ENCODE results near the gene MORF4L2.

MORF4L2 gene, protein sequence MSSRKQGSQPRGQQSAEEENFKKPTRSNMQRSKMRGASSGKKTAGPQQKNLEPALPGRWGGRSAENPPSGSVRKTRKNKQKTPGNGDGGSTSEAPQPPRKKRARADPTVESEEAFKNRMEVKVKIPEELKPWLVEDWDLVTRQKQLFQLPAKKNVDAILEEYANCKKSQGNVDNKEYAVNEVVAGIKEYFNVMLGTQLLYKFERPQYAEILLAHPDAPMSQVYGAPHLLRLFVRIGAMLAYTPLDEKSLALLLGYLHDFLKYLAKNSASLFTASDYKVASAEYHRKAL

DNA sequence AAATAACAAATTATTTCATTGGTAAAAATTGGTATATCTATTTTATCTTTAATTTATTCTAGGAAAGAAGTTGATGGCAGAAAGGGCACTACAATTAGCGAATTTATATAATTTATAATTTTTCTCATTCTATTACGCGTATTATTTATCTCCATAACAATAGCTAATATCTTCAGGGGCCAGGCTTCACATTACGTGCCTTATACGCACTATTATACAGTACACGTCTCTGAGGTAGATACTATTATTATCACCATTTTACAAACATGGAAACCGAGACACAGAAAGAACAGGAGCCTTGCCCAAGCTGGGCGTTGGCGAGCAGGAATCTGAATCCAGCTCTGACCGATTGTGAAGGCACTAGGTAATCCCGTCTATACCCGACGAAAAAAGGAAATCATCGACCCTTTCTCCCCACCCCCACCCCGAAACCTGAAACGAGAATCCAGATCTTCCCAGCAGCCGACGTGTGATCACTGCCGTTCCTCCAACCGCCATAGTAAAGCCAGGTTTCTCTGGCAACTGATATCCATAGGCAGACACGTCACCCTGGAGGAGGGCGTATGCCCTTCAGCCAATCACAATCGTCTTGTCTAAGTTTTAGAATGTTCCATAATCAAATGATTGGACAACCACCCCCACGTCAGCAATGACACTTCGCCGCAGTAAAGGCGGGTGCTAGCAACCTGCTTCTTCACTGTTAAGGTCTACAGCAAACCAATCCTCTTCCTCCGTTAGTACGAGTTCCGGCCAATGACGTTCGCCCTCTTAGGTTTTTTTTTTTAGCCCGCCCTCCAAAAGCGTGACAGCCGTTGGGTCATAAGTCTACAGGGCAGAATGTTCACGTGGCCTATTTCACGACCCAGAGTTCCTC lies at the start of gene MORF4L2:
MORF4L2 (minus strand) TSS at position 501 of the 874 bp plus-strand sequence. CDS start 9,672 bp downstream, outside the sequence.
- peak; percentile 79 to 85 for DNase-seq (ENCODE audit: low read depth in 2 of 2)

DNA sequence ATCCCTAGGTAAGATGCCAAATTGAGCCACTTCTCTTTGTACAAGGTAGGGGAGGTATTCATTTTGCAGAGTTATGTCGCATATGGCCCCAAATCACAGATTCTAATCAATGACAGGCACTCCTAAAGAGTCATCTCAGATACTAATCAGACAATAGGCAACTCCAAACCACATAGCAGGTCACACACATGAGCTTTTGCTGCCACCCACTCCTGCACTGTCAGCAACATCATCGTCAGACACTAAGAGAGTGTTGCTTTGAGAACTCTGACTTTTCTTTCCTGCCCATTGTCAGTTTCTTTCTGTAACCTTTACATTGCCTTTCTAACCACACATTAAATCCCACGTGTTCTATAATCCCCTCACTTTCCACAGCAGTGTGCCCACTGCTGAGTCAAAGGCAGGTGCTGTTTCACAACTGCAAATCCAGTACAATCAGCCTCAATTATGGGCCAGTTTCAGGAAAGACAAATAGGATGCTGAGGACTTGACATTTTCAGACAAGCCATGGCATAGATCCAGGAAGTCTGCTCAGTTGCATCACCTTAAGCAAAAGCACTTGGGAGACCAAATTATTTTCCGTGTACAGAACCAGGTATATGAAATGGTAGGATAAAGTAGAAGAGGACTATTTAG lies 47.7 kb upstream of the MORF4L2 start:
- peak in 1 of 2 donors; percentile 2 for DNase-seq (ENCODE audit: low read depth in 2 of 2)

DNA sequence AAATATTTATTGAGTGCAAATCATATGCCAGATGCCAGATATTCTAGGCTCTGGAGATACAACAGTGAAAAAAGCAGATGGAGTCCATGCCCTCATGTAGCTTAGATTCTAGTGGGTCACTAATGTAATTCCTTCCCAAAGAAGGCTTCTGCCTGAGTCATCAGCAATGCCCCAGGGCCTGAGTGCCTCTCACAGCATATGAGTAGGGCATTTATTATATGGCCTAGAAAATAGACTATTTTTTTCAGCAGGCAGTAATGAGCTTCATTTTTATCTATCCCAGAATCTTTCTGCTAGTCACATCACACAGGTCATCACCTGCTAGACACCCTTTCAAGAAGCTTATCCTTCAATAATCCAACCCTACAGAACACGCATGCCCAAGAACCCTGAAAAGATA lies 46.5 kb upstream of the MORF4L2 start:
- no peak for DNase-seq (ENCODE audit: low read depth in 2 of 2)

DNA sequence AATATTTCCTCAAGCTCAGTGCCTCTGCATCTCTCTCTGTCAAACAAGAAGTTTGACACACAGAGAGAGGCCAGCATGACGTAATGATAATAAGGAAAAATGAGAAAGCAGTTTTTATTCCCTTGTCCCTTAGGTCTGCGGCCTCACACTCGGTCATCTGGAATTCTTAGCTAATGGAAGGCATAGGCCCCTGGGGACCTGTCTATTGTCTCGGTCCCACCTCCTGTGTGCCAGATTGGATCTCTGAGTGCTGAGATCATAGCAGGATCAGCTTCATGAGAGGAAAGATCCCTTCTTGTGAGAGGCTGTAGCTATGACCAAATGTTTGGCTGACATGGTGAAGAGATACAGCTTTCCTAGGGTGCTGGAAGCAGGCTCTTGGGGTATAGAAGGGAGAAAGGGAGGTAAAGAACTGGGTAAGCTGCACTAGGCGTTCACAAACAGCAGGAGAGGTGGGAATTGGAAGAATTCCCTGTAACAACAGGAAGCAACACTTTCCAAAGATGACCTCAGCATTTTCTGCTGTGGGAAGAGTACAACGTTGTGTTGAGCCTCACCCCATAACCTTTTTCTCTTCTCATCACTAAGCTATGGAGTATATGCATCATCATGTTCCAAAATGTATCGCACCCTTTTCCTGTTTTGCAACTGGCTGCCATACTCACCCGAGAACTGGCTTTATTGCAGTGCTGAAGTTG lies 44.4 kb upstream of the MORF4L2 start:
- DNase-seq (ENCODE audit: low read depth in 2 of 2): no peak

DNA sequence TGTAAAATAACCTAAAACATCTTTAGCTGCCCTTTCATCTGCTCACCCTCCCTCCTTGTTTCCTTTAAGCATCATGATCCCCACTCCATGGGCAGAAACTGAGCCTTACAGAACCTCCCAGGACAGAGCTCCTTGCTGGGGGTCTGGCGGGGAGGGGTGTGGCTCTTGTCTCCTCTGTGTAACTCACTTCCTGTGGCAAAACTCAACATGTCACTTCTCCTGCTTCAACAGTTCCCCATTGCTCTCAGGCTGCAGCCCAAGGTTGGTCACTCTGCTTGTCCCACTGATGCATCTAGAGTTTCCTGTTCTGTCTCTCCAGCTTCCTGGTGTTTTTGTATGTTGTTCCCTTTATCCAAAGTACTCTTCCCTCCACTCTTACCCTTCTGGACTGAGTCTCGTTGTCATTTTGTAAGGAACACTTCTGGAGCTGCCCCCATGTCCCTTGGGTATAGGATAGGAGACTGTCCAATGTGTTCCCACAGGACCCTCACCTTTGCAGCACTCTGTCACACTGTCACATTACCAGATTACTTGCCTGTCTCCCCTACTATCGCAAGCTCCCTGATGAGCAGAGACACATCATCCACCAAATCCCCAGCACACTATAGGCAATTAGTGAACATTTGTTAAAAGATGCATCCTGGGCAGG lies 43.8 kb upstream of the MORF4L2 start:
- DNase-seq (ENCODE audit: low read depth in 2 of 2): no peak

DNA sequence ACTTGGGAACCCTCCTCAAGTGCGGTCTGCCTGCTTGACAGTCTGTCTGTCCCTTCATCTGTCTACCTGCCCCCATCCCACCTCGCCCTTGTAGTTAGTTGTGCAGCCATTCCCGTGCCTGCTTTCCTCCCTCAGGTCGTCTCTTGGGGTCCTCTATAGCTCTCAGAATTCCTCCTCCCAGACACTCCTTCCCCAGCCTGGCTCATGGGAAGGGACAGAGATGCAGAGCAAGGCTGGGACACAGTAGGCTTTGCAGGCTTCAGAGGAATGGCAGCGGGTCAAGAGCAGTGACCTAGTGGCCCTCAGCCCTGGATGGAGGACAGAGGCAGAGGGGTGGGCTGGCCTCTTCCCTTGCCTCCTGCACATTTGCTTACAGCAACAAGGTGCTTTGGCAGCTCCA lies 42.5 kb upstream of the MORF4L2 start:
- DNase-seq (ENCODE audit: low read depth in 2 of 2): no peak

DNA sequence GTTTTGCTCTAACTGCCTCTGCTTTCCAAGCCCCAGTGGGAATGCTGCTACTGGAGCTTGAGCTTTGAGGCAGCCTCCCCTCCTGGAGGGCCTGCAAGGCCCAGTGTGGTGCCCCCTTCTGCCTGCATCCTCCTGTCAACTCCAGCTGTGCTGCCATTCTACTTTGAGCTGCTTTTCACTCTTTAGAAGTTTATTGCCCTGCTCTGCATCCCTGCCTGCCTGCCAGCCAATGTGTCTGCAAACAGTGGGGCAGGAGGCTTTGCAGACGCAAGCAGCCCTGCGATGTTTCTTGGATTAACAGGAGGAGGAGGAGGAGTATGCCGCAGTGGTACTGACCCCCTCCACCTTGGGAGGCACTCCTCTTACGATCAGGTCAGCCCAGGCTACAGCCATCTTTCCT lies 40.6 kb upstream of the MORF4L2 start:
- DNase-seq (ENCODE audit: low read depth in 2 of 2): no peak

DNA sequence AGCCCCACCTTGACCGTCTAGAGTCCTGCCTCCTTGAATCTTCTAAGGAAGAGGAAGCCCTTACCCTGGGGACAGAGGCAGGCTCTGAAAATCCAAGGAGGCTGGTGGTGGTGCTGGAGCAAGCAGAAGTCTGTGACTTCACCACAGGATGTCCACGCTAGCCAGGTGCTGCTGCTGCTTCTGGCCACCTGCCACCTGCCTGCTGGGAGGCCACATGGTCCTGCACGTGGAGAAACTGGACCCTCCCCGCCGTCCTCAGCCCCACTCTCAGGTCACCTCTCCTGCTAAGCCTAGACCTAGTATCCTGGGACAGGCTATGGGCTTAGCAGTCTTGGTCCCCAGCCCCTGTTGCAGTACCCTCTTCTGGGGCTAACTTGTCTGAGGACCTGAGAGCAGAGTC lies 40.0 kb upstream of the MORF4L2 start:
- DNase-seq (ENCODE audit: low read depth in 2 of 2): no peak

DNA sequence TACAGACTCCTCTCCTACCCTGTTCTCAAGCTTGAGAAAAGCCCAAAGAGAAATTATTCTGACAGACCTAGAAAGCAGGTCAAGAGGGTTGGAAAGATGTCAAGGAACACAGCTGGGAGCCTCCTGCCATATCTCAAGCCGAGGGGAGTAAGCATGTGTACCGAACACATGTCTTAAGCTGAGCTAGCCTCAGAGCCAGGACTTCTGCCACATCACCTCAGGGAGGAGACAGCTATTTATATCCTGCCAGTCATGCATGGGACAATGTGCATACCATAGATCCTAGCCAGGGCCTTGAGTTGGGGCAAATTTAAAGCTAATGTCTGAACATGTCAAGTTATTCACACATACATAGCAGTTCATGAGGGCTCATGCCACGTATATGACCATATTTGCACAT lies 36.0 kb upstream of the MORF4L2 start:
- no peak for DNase-seq (ENCODE audit: low read depth in 2 of 2)

DNA sequence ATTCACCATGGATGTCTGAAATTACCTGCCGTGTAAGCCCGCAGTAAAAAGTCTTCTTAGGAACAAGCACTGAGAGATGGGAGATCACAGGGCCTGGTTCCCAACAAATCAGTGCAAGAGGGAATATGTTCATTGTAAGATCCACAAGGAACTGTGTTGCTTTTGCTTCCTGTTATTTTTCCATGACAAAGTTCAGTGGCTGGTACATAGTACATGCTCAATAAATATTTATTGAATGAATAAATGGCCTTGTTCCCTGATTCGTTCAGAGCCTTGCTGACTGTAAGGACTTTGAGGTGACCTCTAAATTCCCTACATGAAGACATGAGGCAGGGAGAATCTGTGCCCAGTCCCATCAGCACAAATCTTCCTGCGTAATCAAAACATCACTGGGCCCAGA lies 31.6 kb upstream of the MORF4L2 start:
- no peak for DNase-seq (ENCODE audit: low read depth in 2 of 2)

DNA sequence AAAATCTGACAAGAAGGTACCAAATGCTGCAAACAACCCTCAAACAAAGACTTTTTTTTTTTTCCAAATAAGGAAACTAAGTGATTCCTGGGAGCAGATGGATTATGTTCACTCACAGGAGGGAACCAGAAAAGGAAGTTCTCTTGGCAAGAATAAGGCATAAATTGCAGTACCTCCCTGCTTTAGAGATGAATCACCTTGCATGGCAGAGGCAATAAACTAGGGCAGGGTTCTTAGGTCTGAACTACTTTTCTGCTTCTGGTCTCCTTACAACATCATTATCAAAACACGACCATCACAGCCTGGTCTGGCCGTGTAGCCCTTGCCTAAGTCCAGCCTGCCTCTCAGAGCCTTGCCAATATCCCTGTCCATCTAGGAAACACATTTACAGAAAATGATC lies 30.5 kb upstream of the MORF4L2 start:
- no peak for DNase-seq (ENCODE audit: low read depth in 2 of 2)

DNA sequence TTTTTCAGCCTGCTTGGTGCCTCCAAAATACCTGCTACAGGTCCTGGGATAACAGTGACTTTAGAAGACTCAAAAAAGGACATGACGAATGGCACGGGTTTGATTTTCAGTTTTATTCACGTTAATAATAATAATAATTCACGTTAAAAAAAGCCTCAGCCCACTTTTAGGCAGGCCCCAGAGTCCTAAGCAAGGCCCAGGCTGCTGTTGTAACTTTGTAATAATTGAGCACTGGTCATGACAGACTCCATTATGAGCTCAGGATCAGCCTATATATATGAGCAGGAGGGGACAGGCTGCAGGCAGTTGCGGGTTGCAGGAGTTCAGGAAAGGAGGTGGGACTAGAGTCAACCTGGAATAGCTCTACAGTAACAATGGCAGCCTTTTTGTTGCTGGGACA lies 24.1 kb upstream of the MORF4L2 start, which contains the start of gene TMEM31:
TMEM31 (plus strand) TSS at position 301 of the 400 bp plus-strand sequence. CDS start 1,350 bp downstream, outside the sequence.
- no peak for DNase-seq (ENCODE audit: low read depth in 2 of 2)

DNA sequence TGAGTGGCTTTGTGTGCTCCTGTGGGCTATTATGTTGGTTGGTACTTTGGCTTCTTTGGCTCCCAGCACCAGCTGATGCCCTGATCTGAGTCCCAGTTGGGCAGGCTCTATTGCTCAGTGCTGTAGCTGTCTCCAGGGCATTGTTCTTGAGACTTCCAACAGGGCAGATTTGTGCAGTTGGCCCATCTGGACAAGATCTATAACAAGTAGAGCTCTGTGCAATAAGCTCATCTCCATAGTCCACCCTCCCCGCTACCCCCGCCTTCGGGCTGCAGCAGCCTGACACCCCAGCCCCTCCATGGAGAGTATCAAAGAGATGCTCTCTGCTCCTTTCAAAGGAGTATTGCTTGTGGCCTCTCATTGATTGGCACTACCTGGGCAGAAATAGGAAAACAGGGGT lies 18.4 kb upstream of the MORF4L2 start:
- DNase-seq (ENCODE audit: low read depth in 2 of 2): no peak

DNA sequence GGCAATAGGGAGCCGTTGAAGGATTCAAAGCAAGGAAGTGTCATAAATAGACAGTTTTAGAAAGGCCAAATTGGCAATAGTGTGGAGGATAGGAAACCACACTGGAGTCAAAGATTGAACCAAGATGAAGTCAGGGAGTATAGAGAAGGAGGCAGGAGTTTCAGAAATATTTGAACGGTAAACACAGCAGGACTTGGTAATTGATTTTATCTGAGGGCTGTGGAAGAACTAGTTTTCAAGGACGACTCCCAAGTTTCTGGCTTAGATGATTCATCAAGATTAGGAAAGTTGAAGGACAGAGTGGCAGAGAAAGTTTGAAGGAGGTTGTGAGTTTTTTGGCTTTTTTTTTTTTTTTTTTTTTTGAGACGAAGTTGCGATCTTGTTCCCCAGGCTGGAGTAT lies 12.7 kb upstream of the MORF4L2 start:
- DNase-seq (ENCODE audit: low read depth in 2 of 2): no peak

DNA sequence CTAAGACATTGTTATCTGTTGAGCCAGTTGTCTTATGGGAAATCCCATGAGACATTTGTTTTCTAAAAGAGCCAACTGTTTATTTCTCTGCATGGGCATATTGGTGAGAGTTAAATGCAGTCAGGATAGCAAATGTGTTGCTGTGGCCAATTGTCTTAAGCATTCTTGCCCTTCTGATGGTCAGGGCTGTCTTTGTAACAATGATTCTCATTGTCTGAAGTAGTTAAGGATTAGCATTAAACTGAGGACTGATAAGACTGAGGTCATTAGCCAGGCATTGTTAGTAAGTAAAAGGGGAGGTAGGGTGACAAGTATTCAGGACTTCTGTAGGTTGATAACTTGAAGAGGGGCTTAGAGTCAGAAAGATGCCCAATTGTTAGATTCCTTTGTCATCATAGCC lies 11.2 kb upstream of the MORF4L2 start:
- DNase-seq (ENCODE audit: low read depth in 2 of 2): no peak

DNA sequence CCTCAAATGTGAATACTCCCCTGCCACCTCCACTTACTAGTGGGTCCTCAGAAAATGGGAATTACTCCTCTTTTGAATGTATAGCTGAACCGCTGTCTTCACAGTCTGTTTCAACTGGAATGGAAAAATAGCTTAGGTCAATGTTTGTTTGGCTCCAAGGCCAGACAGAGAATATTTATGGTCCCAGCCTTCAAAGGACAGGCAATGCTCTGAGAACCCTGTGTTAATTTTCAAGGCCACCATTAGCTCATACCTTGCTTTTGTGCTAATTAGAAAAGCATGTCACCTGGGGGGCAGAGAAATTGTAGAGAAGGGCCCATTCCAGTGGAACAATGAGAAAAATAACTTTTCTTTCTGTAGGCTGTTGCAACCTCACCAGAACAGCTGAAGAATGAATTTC lies 4.6 kb upstream of the MORF4L2 start:
- no peak for DNase-seq (ENCODE audit: low read depth in 2 of 2)

DNA sequence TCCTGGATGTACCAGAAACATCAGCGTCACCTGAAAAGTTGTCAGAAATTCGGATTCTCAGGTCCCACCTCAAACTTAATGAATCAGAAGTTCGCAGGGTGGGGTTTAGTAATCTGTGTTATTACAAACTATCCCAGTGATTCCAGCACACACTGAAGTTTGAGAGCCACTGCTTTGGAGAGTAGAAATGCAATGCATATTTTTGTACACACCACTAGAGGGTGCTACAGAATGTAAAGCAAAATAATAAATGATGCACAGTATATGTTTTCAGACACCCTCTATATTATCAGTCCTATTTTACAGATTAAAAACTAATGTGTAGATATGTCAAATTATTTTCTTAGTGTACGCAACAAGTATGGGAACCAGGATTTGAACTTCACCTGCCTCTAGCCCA lies 2.4 kb upstream of the MORF4L2 start:
- DNase-seq (ENCODE audit: low read depth in 2 of 2): no peak

DNA sequence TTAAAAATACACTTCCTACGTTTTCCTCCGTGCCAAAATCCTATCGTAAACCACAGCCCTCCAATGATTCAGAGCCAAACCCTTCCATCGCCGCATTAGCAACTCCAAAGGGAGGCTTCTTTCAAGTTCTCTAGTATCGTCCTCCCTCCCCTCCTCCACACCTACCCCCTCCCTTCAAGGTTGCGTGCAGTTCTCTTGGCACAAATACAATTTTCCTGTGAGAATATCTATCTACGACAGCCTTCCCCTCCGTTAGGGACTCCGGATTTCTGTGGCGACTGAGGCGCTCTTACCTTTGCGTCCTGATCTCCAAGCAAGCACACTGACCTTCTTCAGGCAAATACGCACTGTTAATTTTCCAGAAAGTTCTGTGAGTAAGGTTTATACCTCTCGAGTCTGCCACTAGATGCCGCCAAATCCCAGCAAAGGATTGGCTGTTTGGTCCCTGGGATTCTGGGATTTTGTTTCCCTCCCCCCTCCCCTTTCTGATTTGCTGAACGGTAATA lies 1.2 kb upstream of the MORF4L2 start:
- DNase-seq (ENCODE audit: low read depth in 2 of 2): peak; percentile 2 to 40

DNA sequence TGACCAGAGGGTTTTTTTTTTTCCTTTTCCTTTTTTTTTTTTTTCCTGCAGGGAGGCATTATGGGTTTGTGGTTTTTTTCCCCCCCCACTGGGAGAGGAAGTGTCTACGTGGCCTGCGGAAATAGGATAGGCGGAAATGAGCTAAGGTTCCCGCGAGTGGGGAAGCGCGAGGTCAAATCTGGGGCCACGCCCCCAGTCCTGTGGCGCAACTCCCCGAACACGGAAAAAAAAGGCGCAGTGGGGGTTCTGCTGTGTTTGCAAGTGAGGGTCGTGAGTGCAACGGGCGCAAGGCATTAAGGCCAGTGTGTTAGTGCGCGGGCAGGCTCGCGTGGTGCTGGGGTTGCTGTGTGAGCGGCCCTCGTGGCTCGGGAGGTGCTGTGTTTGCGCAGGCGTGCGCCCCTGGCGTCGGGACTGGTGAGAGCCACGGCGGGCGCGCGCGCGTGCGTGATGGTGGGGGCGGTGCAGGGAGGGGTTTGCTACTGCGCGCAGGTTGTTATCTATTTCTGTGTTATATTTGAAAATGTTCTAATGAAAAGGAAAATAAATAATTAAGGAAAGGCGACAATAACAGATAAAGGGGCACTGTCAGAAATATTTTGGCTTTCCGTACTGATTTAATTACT lies 685 bp upstream of the MORF4L2 start:
- peak; percentile 70 to 74 for DNase-seq (ENCODE audit: low read depth in 2 of 2)

DNA sequence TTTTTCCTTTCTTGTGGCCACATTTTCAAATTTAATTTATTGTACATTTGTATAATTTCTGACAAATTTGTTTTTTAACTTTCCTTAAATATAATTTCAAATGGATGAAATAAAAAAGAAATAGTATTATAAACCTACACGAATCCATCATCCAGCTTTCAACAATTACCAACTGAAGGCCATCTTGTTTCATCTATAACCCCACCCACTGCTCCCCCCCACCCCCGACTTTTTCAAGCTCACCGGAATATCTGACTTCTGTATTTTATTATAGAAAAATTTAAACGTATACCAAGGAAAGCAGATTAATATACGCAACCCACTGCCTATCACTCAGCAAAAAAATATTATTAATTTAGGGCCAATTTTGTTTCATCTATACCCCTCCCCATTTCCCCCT lies 1.1 kb downstream of the MORF4L2 start:
- DNase-seq (ENCODE audit: low read depth in 2 of 2): no peak

DNA sequence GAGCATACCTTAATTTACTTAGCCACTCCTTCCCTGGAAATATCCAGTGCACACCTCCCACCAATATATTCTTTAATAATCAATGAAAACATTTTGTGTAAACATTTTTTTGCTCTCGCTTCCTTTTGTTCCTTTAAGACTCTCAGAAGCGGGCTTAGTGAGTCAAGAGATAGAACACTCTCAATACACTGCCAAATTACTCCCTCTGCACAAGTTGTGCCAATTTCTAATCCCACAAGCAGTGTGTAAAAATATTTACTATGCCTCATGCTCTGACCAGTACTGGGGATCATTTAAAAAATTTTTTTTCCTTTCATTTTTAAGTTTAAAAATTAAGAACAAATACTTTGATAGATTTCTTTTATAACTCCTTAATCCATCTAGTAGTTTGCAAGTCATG lies 5.1 kb downstream of the MORF4L2 start:
- DNase-seq (ENCODE audit: low read depth in 2 of 2): no peak
